ENCODE measurements around the gene TNNT3.
"Not testable (repeated sequence)": the region's sequence is repeated elsewhere in the genome, so short reads cannot be mapped to it uniquely, and the experiment has no call there.

The TNNT3 gene

GRCh38 chr11:1881442-1882264, 37.9 kb upstream of the TNNT3 start:
- no peak for DNase-seq (ENCODE audit: low spot score)

- DNase-seq (ENCODE audit: low spot score) = peak; percentile 30
Measured at GRCh38 chr11:1882265-1883238, 37.0 kb upstream of the TNNT3 start.

- no peak for DNase-seq (ENCODE audit: low spot score)
Measured at GRCh38 chr11:1883346-1884302, 35.9 kb upstream of the TNNT3 start.

GRCh38 chr11:1884303-1884700, 35.2 kb upstream of the TNNT3 start:
- no peak for DNase-seq (ENCODE audit: low spot score)

GRCh38 chr11:1886551-1886950, 33.0 kb upstream of the TNNT3 start:
- not testable (repeated sequence) for DNase-seq (ENCODE audit: low spot score)

GRCh38 chr11:1887451-1888346, 31.8 kb upstream of the TNNT3 start:
- no peak for DNase-seq (ENCODE audit: low spot score)

GRCh38 chr11:1888347-1888753, 31.2 kb upstream of the TNNT3 start:
- no peak for DNase-seq (ENCODE audit: low spot score)

- no peak for DNase-seq (ENCODE audit: low spot score)
Measured at GRCh38 chr11:1888811-1889210, 30.7 kb upstream of the TNNT3 start.

GRCh38 chr11:1889224-1889930, 30.1 kb upstream of the TNNT3 start:
- DNase-seq (ENCODE audit: low spot score) = no peak

- no peak for DNase-seq (ENCODE audit: low spot score)
Measured at GRCh38 chr11:1889941-1890855, 29.3 kb upstream of the TNNT3 start.

- no peak for DNase-seq (ENCODE audit: low spot score)
Measured at GRCh38 chr11:1890856-1891830, 28.4 kb upstream of the TNNT3 start.

GRCh38 chr11:1891831-1892115, 27.7 kb upstream of the TNNT3 start, which contains the start of gene PRR33:
PRR33 (minus strand) TSS chr11:1891895; CDS start chr11:1890584, 1,311 bp downstream.
- DNase-seq (ENCODE audit: low spot score) = no peak

- DNase-seq (ENCODE audit: low spot score) = no peak
Measured at GRCh38 chr11:1892116-1892515, 27.4 kb upstream of the TNNT3 start.

GRCh38 chr11:1892558-1892957, 26.9 kb upstream of the TNNT3 start:
- DNase-seq (ENCODE audit: low spot score) = no peak

- DNase-seq (ENCODE audit: low spot score) = no peak
Measured at GRCh38 chr11:1893581-1894359, 25.7 kb upstream of the TNNT3 start.

GRCh38 chr11:1894759-1895158, 24.7 kb upstream of the TNNT3 start:
- DNase-seq (ENCODE audit: low spot score) = no peak

GRCh38 chr11:1896468-1896867, 23.0 kb upstream of the TNNT3 start:
- DNase-seq (ENCODE audit: low spot score) = no peak
